Stomach (tissue), 9 donors: ENCODE measurements around the gene RSBN1L. TPM values are rescaled to one million over a fixed set of nuclear protein-coding genes. Genes with fewer than 3 reads are reported as not detected.

Experiments
- DNase-seq, 2 donors: peaks; one replicate each; pipeline versions ENCODE4 v3.0.0 to v3.0.0-alpha.2; 2013 to 2019
- H3K27ac ChIP-seq, 5 donors: fragments of 200-600 bp in 4 of 5; sonication (generic) in 4 of 5; one replicate each; pipeline ENCODE4 v1.5.1; 2013 to 2019; ENCODE audit warnings: mild to moderate bottlenecking in 1 of 5, moderate library complexity in 1 of 5
- H3K27me3 ChIP-seq, 3 donors: fragments of 200-600 bp; sonication (generic); one replicate each; pipeline ENCODE4 v1.5.1; 2017 to 2019; ENCODE audit warnings: mixed run types in 1 of 3
- H3K36me3 ChIP-seq, 4 donors: fragments of 200-600 bp; sonication (generic); 1 replicate in 3 of 4; 2 replicates in 1 of 4; pipeline ENCODE4 v1.5.1; 2016 to 2019
- H3K4me1 ChIP-seq, 4 donors: fragments of 200-600 bp; sonication (generic); one replicate each; pipeline ENCODE4 v1.5.1; 2016 to 2019
- H3K4me3 ChIP-seq, 4 donors: fragments of 200-600 bp; sonication (generic) in 3 of 4; one replicate each; pipeline ENCODE4 v1.5.1; 2016 to 2019; ENCODE audit warnings: mild to moderate bottlenecking in 1 of 4
- H3K9me3 ChIP-seq, 4 donors: fragments of 200-600 bp; sonication (generic); one replicate each; pipeline ENCODE4 v1.5.1; 2016 to 2019
- EP300 ChIP-seq: sonication (generic); formaldehyde crosslinking; IDR thresholded peaks from one replicate; pipeline ENCODE4 v1.6.1; 2017; ENCODE audit warnings: antibody characterized with exemption
- POLR2A ChIP-seq, 4 donors: fragments of 450-650 bp; IDR thresholded peaks; one replicate each; pipeline ENCODE4 v1.6.1; 2016; ENCODE audit warnings: antibody characterized with exemption in 4 of 4, control low read depth in 2 of 4, mild to moderate bottlenecking in 1 of 4, moderate library complexity in 1 of 4
- POLR2AphosphoS5 ChIP-seq, 3 donors: sonication (generic); formaldehyde crosslinking; IDR thresholded peaks; one replicate each; pipeline ENCODE4 v1.6.1; 2016; ENCODE audit warnings: antibody characterized with exemption in 3 of 3
- WGBS, 5 donors: extraction: QIAGEN DNeasy Blood & Tissue Kit in 3 of 5; methylation state at CpG; one replicate each; pipeline versions ENCODE4 v1.1.5 to v1.1.7; 2013 to 2018; 5-methylcytosine and 5-hydroxymethylcytosine counted together
- intact Hi-C: fragments of 100-400 bp; cut with DNase I; formaldehyde crosslinking; loops from one replicate; pipeline ENCODE4 v1.15.1; 2023; ENCODE audit warnings: low total_unique reads
- polyA plus RNA-seq, 3 donors: library from polyadenylated mRNA; stranded (reverse); fragments of 200-250 nt; gene quantifications; one replicate each; pipeline ENCODE4 v1.2.3, GENCODE V29; 2013
- total RNA-seq, 5 donors: library from RNA; depleted of rRNA; stranded (reverse); fragments of >200 nt; gene quantifications; one replicate each; pipeline versions ENCODE4 v1.1.0 to v1.2.3, GENCODE V29; 2014 to 2016
- TF ChIP-seq, protein P1 (sequence below), 7 experiments: fragments of 450-650 bp in 4 of 7; fragments of 200-600 bp in 3 of 7; sonication (generic) in 3 of 7; IDR thresholded peaks; one replicate each; pipeline ENCODE4 v1.5.1; 2016 to 2019; ENCODE audit warnings: antibody characterized with exemption in 7 of 7, control low read depth in 2 of 7, mild to moderate bottlenecking in 1 of 7
- donor health status: healthy with polysubstance abuse.
- donor health status: Bipolar disorder and iron deficiency.
- donor health status: healthy.

RSBN1L gene
- total and polyA plus RNA-seq, 8 donors = 4.2 to 68.3 (median 11.6) TPM

DNA sequence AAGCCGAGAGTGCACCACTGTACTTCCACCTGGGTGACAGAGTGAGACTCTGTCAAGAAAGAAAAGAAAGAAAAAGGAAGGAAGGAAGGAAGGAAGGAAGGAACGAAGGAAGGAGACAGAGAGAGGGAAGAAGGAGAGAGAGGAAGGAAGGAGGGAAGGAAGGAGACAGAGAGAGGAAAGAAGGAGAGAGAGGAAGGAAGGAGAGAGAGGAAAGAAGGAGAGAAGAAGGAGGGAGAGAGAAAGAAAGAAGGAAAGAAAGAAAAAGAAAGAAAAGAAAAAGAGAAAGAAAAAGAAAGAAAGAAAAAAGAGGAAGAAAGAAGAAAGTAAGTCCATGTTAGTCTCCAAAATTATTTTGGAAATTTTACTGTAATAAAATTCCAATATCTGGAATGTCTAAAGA is 33.4 kb upstream of the RSBN1L start:
- H3K4me1 ChIP-seq = peaks cover 0 to 7% (median 0%) of the 10 kb centered on the region in 4 donors
- TF ChIP-seq, protein P1, sequence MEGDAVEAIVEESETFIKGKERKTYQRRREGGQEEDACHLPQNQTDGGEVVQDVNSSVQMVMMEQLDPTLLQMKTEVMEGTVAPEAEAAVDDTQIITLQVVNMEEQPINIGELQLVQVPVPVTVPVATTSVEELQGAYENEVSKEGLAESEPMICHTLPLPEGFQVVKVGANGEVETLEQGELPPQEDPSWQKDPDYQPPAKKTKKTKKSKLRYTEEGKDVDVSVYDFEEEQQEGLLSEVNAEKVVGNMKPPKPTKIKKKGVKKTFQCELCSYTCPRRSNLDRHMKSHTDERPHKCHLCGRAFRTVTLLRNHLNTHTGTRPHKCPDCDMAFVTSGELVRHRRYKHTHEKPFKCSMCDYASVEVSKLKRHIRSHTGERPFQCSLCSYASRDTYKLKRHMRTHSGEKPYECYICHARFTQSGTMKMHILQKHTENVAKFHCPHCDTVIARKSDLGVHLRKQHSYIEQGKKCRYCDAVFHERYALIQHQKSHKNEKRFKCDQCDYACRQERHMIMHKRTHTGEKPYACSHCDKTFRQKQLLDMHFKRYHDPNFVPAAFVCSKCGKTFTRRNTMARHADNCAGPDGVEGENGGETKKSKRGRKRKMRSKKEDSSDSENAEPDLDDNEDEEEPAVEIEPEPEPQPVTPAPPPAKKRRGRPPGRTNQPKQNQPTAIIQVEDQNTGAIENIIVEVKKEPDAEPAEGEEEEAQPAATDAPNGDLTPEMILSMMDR (IDR thresholded peaks at IDR 0.05) = no peak
- TF ChIP-seq POLR2AphosphoS5 (IDR thresholded peaks at IDR 0.05) (no peak), EP300 (no peak), POLR2A (IDR thresholded peaks at IDR 0.05) (no peak)
- no peaks in the 10 kb centered on the region for H3K27me3 ChIP-seq
- intact Hi-C loops = no loop called here
- no peak overlapping the region for H3K4me3 ChIP-seq
- no peaks in the 10 kb centered on the region for H3K9me3 ChIP-seq
- WGBS, 5 donors = 79 to 98% (median 93%) methylated on average over 2 of the region's 2 CpGs
- no peak for DNase-seq
- no peak overlapping the region for H3K27ac ChIP-seq
- peaks cover 0 to 38% (median 13%) of the 10 kb centered on the region in 4 donors for H3K36me3 ChIP-seq

DNA sequence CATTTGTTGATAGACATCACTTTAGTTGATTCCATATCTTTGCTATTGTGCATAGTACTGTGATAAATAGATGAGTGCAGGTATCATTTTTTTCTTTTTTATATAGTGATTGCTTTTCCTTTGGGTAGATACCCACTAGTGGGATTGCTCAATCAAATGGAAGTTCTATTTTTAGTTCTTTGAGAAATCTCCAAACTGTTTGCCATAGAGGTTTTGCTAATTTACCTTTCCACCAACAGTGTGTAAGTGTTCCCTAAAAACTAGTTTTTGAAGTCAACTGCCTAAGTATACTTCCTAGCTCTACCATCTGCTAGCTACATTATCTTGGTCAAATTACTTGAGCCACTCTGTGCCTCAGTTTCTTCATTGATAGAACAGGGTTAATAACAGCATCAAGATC is 31.5 kb upstream of the RSBN1L start:
- TF ChIP-seq EP300 (no peak), POLR2AphosphoS5 (IDR thresholded peaks at IDR 0.05) (no peak), POLR2A (IDR thresholded peaks at IDR 0.05) (no peak)
- TF ChIP-seq, protein P1 (IDR thresholded peaks at IDR 0.05) = no peak
- no peaks in the 10 kb centered on the region for H3K27me3 ChIP-seq
- DNase-seq = no peak
- H3K27ac ChIP-seq = no peak overlapping the region
- H3K36me3 ChIP-seq = peaks cover 0 to 31% (median 8%) of the 10 kb centered on the region in 4 donors
- intact Hi-C loops = no loop called here
- H3K4me1 ChIP-seq = peaks cover 0 to 9% (median 0%) of the 10 kb centered on the region in 4 donors
- H3K4me3 ChIP-seq = no peak overlapping the region
- no peaks in the 10 kb centered on the region for H3K9me3 ChIP-seq

DNA sequence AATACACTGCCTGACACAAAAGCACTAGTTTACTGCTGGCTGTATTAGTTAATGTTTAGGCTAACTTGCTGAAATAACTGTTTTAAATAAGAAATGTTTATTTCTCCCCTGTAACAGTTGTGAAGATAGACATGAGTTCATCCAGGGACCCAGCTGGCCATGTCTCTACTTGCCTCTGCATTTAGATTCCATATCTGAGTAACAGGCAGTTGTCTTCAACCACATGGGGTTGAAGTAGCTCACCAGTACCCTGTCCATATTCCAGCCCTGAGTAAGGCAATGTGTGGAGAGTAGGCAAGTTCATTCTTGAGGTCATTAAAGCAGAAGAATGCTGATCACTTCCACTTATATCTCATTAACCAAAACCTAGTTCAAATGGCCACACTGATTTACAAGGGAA is 31.1 kb upstream of the RSBN1L start:
- Histone ChIP-seq H3K36me3 (peaks cover 0 to 31% (median 6%) of the 10 kb centered on the region in 4 donors), H3K4me3 (no peak overlapping the region), H3K27me3 (no peaks in the 10 kb centered on the region), H3K4me1 (peaks cover 0 to 9% (median 0%) of the 10 kb centered on the region in 4 donors), H3K9me3 (no peaks in the 10 kb centered on the region), H3K27ac (no peak overlapping the region)
- TF ChIP-seq, protein P1 (IDR thresholded peaks at IDR 0.05) = no peak
- TF ChIP-seq POLR2A (IDR thresholded peaks at IDR 0.05) (no peak), EP300 (no peak), POLR2AphosphoS5 (IDR thresholded peaks at IDR 0.05) (no peak)
- intact Hi-C loops = no loop called here
- DNase-seq = no peak

DNA sequence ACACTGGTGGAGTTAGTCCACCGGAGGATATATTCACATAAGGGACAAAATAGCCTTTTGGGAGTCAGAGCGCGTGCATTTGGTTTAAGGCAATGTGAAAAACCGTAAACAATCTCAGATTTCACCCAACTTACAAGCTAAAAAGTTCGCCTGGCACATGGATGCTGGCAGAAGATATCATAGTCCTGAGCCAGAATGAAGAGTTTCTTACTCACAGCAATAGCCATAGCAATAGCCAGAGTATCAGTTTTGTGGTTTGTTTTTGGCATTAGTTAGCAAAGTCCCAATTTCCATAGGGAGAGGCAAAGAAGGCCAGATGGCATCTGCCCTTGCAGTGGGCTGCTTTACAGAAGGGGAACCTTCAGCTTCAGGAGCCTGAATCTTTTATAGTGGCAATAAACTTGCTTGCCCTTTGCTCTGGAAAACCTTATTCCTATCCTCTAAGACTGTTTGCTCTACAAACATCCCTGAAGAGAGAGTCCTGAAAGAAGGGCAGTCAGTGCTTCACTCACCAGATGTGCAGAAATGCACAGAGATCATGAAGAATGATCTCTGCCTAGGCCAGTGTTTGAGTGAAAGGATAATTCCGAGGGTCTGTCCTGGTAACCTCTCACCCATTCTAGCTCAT is 28.7 kb upstream of the RSBN1L start:
- Histone ChIP-seq H3K4me3 (no peak overlapping the region), H3K9me3 (no peaks in the 10 kb centered on the region), H3K36me3 (peaks cover 0 to 24% (median 2%) of the 10 kb centered on the region in 4 donors), H3K27me3 (no peaks in the 10 kb centered on the region), H3K27ac (no peak overlapping the region), H3K4me1 (peaks cover 0 to 9% (median 0%) of the 10 kb centered on the region in 4 donors)
- no peak for DNase-seq
- intact Hi-C loops = no loop called here
- TF ChIP-seq POLR2AphosphoS5 (IDR thresholded peaks at IDR 0.05) (no peak), EP300 (no peak), POLR2A (IDR thresholded peaks at IDR 0.05) (no peak)
- TF ChIP-seq, protein P1 (IDR thresholded peaks at IDR 0.05) = no peak
- WGBS, 5 donors = 76 to 86% (median 79%) methylated on average over 6 of the region's 6 CpGs
